ENCODE measurements around the gene ATF6B. TPM values are rescaled to one million over a fixed set of nuclear protein-coding genes. Genes with fewer than 3 reads are reported as not detected.

Gene ATF6B
- total and polyA plus RNA-seq, 2 experiments from 2014 or later, result 43.0 to 60.8 TPM

GRCh38 chr6:32152769-32153563 lies 24.9 kb upstream of the ATF6B start:
- peak; percentile 31 to 47 for DNase-seq (ENCODE audit: low read depth in 1 of 2, low spot score in 1 of 2)
- Histone ChIP-seq H3K36me3 (peaks cover 14% of the 10 kb centered on the region), H3K9me3 (ENCODE audit: low read depth) (no peaks in the 10 kb centered on the region), H3K4me3 (peak overlapping the region; percentile 63), H3K27me3 (peaks cover 30% of the 10 kb centered on the region), H3K4me1 (ENCODE audit: low read depth) (peaks cover 18% of the 10 kb centered on the region), H3K27ac (peak overlapping the region; percentile 91)
- TF ChIP-seq CTCF (IDR thresholded peaks at IDR 0.05; ENCODE audit: low read depth, low read length), result no peak

- H3K27ac ChIP-seq, result peak within 1 kb of the TSS; percentile 91
- no peaks in the 10 kb centered on the region for H3K9me3 ChIP-seq (ENCODE audit: low read depth)
- H3K4me1 ChIP-seq (ENCODE audit: low read depth), result peaks cover 18% of the 10 kb centered on the region
- H3K27me3 ChIP-seq, result peaks cover 30% of the 10 kb centered on the region
- no peak for DNase-seq (ENCODE audit: low read depth in 1 of 2, low spot score in 1 of 2)
- H3K36me3 ChIP-seq, result peaks cover 7% of the 10 kb centered on the region
- TF ChIP-seq CTCF (IDR thresholded peaks at IDR 0.05; ENCODE audit: low read depth, low read length), result no peak
- H3K4me3 ChIP-seq, result peak within 1 kb of the TSS; percentile 63
These were observed 24.1 kb upstream of the ATF6B start, which contains the start of gene PRRT1 for GRCh38 chr6:32151863-32152768. Gene PRRT1 (minus strand): TSS chr6:32151939. CDS start chr6:32151827, 112 bp downstream.

GRCh38 chr6:32151181-32151862 lies 23.3 kb upstream of the ATF6B start:
- Histone ChIP-seq H3K27me3 (peaks cover 30% of the 10 kb centered on the region), H3K4me3 (no peak overlapping the region), H3K4me1 (ENCODE audit: low read depth) (peaks cover 23% of the 10 kb centered on the region), H3K27ac (no peak overlapping the region), H3K36me3 (peaks cover 2% of the 10 kb centered on the region), H3K9me3 (ENCODE audit: low read depth) (no peaks in the 10 kb centered on the region)
- no peak for TF ChIP-seq CTCF (IDR thresholded peaks at IDR 0.05; ENCODE audit: low read depth, low read length)
- no peak for DNase-seq (ENCODE audit: low read depth in 1 of 2, low spot score in 1 of 2)

- peaks cover 27% of the 10 kb centered on the region for H3K4me1 ChIP-seq (ENCODE audit: low read depth)
- peaks cover 30% of the 10 kb centered on the region for H3K27me3 ChIP-seq
- no peaks in the 10 kb centered on the region for H3K9me3 ChIP-seq (ENCODE audit: low read depth)
- no peak for TF ChIP-seq CTCF (IDR thresholded peaks at IDR 0.05; ENCODE audit: low read depth, low read length)
- no peak for DNase-seq (ENCODE audit: low read depth in 1 of 2, low spot score in 1 of 2)
- H3K36me3 ChIP-seq, result no peaks in the 10 kb centered on the region
- no peak overlapping the region for H3K4me3 ChIP-seq
- H3K27ac ChIP-seq, result no peak overlapping the region
These were observed 22.2 kb upstream of the ATF6B start for GRCh38 chr6:32149932-32150870.
